H9 (cell line): Measurements from ENCODE around the gene HS3ST4. TPM values are rescaled to one million over a fixed set of nuclear protein-coding genes. Genes with fewer than 3 reads are reported as not detected.

Experiments
- DNase-seq: peaks from one replicate; pipeline ENCODE4 v3.0.0-alpha.2; 2017
- H2AFZ ChIP-seq: one replicate; pipeline ENCODE4 v1.6.1; 2013; ENCODE audit warnings: mild to moderate bottlenecking, low read length, control low read depth, moderate library complexity
- H2AK5ac ChIP-seq: 2 replicates; pipeline ENCODE4 v1.6.1; 2013; ENCODE audit warnings: low read length, control low read depth, mixed read lengths; ENCODE audit not compliant: insufficient read length
- H2BK120ac ChIP-seq: one replicate; pipeline ENCODE4 v1.6.1; 2013; ENCODE audit warnings: low read depth, mild to moderate bottlenecking, low read length, control low read depth, inconsistent platforms; ENCODE audit not compliant: poor library complexity, severe bottlenecking
- H2BK12ac ChIP-seq: 2 replicates; pipeline ENCODE4 v1.6.1; 2013; ENCODE audit warnings: low read length, control low read depth, mixed read lengths, low read depth; ENCODE audit not compliant: insufficient read length
- H2BK15ac ChIP-seq: 2 replicates; pipeline ENCODE4 v1.6.1; 2013; ENCODE audit warnings: low read depth, low read length, control low read depth
- H2BK20ac ChIP-seq: one replicate; pipeline ENCODE4 v1.6.1; 2013; ENCODE audit warnings: low read depth, mild to moderate bottlenecking, low read length, control low read depth, inconsistent platforms; ENCODE audit not compliant: poor library complexity, severe bottlenecking
- H2BK5ac ChIP-seq: 2 replicates; pipeline ENCODE4 v1.6.1; 2013; ENCODE audit warnings: low read length, control low read depth, mixed read lengths; ENCODE audit not compliant: insufficient read length
- H3K14ac ChIP-seq: 2 replicates; pipeline ENCODE4 v1.6.1; 2013; ENCODE audit warnings: low read length, control low read depth; ENCODE audit not compliant: insufficient read depth
- H3K18ac ChIP-seq: 2 replicates; pipeline ENCODE4 v1.6.1; 2013; ENCODE audit warnings: low read depth, mild to moderate bottlenecking, mixed read lengths, low read length, control low read depth; ENCODE audit not compliant: insufficient read length
- H3K23ac ChIP-seq: 2 replicates; pipeline ENCODE4 v1.6.1; 2013; ENCODE audit warnings: low read length, control low read depth, mixed read lengths, low read depth; ENCODE audit not compliant: insufficient read length
- H3K23me2 ChIP-seq: 2 replicates; pipeline ENCODE4 v1.6.1; 2013; ENCODE audit warnings: low read depth, mild to moderate bottlenecking, mixed read lengths, low read length, control low read depth; ENCODE audit not compliant: insufficient read length, poor library complexity, severe bottlenecking
- H3K27ac ChIP-seq: 2 replicates; pipeline ENCODE4 v1.5.1; 2013; ENCODE audit warnings: low read length, control low read depth, mixed read lengths, low read depth; ENCODE audit not compliant: insufficient read length
- H3K27me3 ChIP-seq: 2 replicates; pipeline ENCODE4 v1.6.1; 2013; ENCODE audit warnings: low read length, control low read depth, inconsistent platforms; ENCODE audit not compliant: insufficient read depth
- H3K4ac ChIP-seq: 2 replicates; pipeline ENCODE4 v1.6.1; 2013; ENCODE audit warnings: low read depth, mild to moderate bottlenecking, control low read depth, inconsistent platforms, low read length, moderate library complexity
- H3K4me1 ChIP-seq: 2 replicates; pipeline ENCODE4 v1.6.1; 2013; ENCODE audit warnings: low read length, control low read depth, inconsistent platforms; ENCODE audit not compliant: insufficient read depth
- H3K4me2 ChIP-seq: 2 replicates; pipeline ENCODE4 v1.6.1; 2013; ENCODE audit warnings: low read length, control low read depth, mixed read lengths; ENCODE audit not compliant: insufficient read length, insufficient read depth
- H3K56ac ChIP-seq: 2 replicates; pipeline ENCODE4 v1.6.1; 2013; ENCODE audit warnings: low read depth, mild to moderate bottlenecking, mixed read lengths, low read length, control low read depth; ENCODE audit not compliant: insufficient read length
- H3K79me1 ChIP-seq: 2 replicates; pipeline ENCODE4 v1.6.1; 2013; ENCODE audit warnings: low read depth, mild to moderate bottlenecking, moderate library complexity, low read length, control low read depth, inconsistent platforms; ENCODE audit not compliant: insufficient read depth, poor library complexity, severe bottlenecking
- H3K79me2 ChIP-seq: 2 replicates; pipeline ENCODE4 v1.6.1; 2013; ENCODE audit warnings: low read length, control low read depth, inconsistent platforms; ENCODE audit not compliant: insufficient read depth
- H3K9ac ChIP-seq: 2 replicates; pipeline ENCODE4 v1.6.1; 2013; ENCODE audit warnings: low read length, control low read depth, mixed read lengths; ENCODE audit not compliant: insufficient read length; ENCODE audit errors: extremely low read depth
- H3K9me3 ChIP-seq: one replicate; pipeline ENCODE4 v1.6.1; 2013; ENCODE audit warnings: low read depth, low read length, inconsistent platforms; ENCODE audit not compliant: control insufficient read depth
- H3T11ph ChIP-seq: one replicate; pipeline ENCODE4 v1.6.1; 2013; ENCODE audit warnings: mild to moderate bottlenecking, low read length, control low read depth, inconsistent platforms
- H4K20me1 ChIP-seq: one replicate; pipeline ENCODE4 v1.6.1; 2013; ENCODE audit not compliant: control insufficient read depth, insufficient read length, insufficient read depth
- H4K5ac ChIP-seq: 2 replicates; pipeline ENCODE4 v1.6.1; 2013; ENCODE audit warnings: low read depth, mild to moderate bottlenecking, mixed read lengths, low read length, control low read depth; ENCODE audit not compliant: insufficient read length
- H4K8ac ChIP-seq: replicated peaks from 2 replicates; pipeline ENCODE4 v1.6.1; 2013; ENCODE audit warnings: low read length, control low read depth, mixed read lengths, low read depth; ENCODE audit not compliant: insufficient read length
- H4K91ac ChIP-seq: 2 replicates; pipeline ENCODE4 v1.6.1; 2013; ENCODE audit warnings: low read depth, mild to moderate bottlenecking, moderate library complexity, mixed read lengths, low read length, control low read depth; ENCODE audit not compliant: insufficient read length
- H3K27ac Mint-ChIP-seq, 3 experiments: 2 replicates in 2 of 3; 3 replicates in 1 of 3; pipeline ENCODE4 v1.8.0; 2020 to 2021; ENCODE audit warnings: mixed read lengths in 3 of 3, mild to moderate bottlenecking in 1 of 3, moderate library complexity in 1 of 3
- H3K27me3 Mint-ChIP-seq: 2 replicates; pipeline ENCODE4 v1.8.0; 2021; ENCODE audit warnings: low read depth, mild to moderate bottlenecking, moderate library complexity, mixed read lengths
- H3K36me3 Mint-ChIP-seq, 3 experiments: 2 replicates in 2 of 3; 3 replicates in 1 of 3; pipeline ENCODE4 v1.8.0; 2020 to 2021; ENCODE audit warnings: low read depth in 3 of 3, mixed read lengths in 3 of 3; ENCODE audit not compliant: insufficient read depth in 1 of 3
- H3K4me1 Mint-ChIP-seq, 2 experiments: 2 replicates each; pipeline ENCODE4 v1.8.0; 2020; ENCODE audit warnings: mixed read lengths in 2 of 2
- H3K4me3 Mint-ChIP-seq, 2 experiments: 2 replicates in 1 of 2; 3 replicates in 1 of 2; pipeline ENCODE4 v1.8.0; 2020 to 2021; ENCODE audit warnings: mild to moderate bottlenecking in 2 of 2, mixed read lengths in 2 of 2, moderate library complexity in 1 of 2
- H3K9me3 Mint-ChIP-seq, 2 experiments: 2 replicates in 1 of 2; 3 replicates in 1 of 2; pipeline ENCODE4 v1.8.0; 2020; ENCODE audit warnings: mild to moderate bottlenecking in 2 of 2, mixed read lengths in 2 of 2, moderate library complexity in 1 of 2
- WGBS: extraction: QIAGEN DNeasy Blood & Tissue Kit; methylation state at CpG from one replicate; pipeline ENCODE4 v1.1.7; 2013; ENCODE audit warnings: missing lambda C conversion rate, low lambda C conversion rate, mixed read lengths; ENCODE audit not compliant: insufficient read length; ENCODE audit errors: extremely low coverage; 5-methylcytosine and 5-hydroxymethylcytosine counted together
- total RNA-seq: library from RNA; stranded (reverse); gene quantifications from 2 replicates; pipeline ENCODE4 v1.2.1, GENCODE V29; 2021
- TF ChIP-seq, protein P1 (sequence below): fragments of 200-600 bp; sonication (generic); conservative IDR thresholded peaks from 3 replicates; pipeline ENCODE4 v1.8.0; 2021; ENCODE audit warnings: antibody characterized with exemption, mild to moderate bottlenecking

HS3ST4 gene
- total RNA-seq, 1 experiment from 2014 or later: 1.7 TPM

- Histone ChIP-seq H3K27ac (no peak overlapping the region), H2BK15ac (no peak overlapping the region), H3K4ac (no peak overlapping the region), H3K14ac (no peak overlapping the region), H2AK5ac (no peak overlapping the region), H2BK12ac (no peak overlapping the region), H2AFZ (no peak overlapping the region), H3K9me3 (no peaks in the 10 kb centered on the region), H3K27me3 (no peaks in the 10 kb centered on the region), H3K56ac (no peak overlapping the region), H4K8ac (no peak overlapping the region), H4K20me1 (no peaks in the 10 kb centered on the region), H2BK120ac (no peak overlapping the region), H2BK20ac (no peak overlapping the region), H3K79me1 (no peaks in the 10 kb centered on the region), H4K91ac (no peak overlapping the region), H3K4me2 (no peak overlapping the region), H3T11ph (no peak overlapping the region), H3K23me2 (no peaks in the 10 kb centered on the region), H3K23ac (no peak overlapping the region), H4K5ac (no peak overlapping the region), H3K18ac (no peak overlapping the region), H2BK5ac (no peak overlapping the region), H3K79me2 (no peaks in the 10 kb centered on the region), H3K9ac (no peak overlapping the region), H3K4me1 (no peaks in the 10 kb centered on the region; the same call in 1 of the 2 replicates)
- Mint-ChIP-seq H3K9me3 (no peaks in the 10 kb centered on the region), H3K36me3 (no peaks in the 10 kb centered on the region), H3K27ac (no peak overlapping the region), H3K27me3 (peaks cover 2% of the 10 kb centered on the region; the same call in 1 of the 2 replicates), H3K4me1 (peaks cover 0 to 6% of the 10 kb centered on the region in 2 experiments; a peak in 1 of 4 replicates), H3K4me3 (no peak overlapping the region)
- DNase-seq: no peak
- no CpG with 5 or more reads among the region's 9 CpGs for WGBS
- TF ChIP-seq, protein P1, sequence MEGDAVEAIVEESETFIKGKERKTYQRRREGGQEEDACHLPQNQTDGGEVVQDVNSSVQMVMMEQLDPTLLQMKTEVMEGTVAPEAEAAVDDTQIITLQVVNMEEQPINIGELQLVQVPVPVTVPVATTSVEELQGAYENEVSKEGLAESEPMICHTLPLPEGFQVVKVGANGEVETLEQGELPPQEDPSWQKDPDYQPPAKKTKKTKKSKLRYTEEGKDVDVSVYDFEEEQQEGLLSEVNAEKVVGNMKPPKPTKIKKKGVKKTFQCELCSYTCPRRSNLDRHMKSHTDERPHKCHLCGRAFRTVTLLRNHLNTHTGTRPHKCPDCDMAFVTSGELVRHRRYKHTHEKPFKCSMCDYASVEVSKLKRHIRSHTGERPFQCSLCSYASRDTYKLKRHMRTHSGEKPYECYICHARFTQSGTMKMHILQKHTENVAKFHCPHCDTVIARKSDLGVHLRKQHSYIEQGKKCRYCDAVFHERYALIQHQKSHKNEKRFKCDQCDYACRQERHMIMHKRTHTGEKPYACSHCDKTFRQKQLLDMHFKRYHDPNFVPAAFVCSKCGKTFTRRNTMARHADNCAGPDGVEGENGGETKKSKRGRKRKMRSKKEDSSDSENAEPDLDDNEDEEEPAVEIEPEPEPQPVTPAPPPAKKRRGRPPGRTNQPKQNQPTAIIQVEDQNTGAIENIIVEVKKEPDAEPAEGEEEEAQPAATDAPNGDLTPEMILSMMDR: no peak
Observed at GRCh38 chr16:26041952-26042668, 350.4 kb downstream of the HS3ST4 start.
